HepG2 (cell line): ENCODE results near the gene SH2D3C. TPM values are rescaled to one million over a fixed set of nuclear protein-coding genes. Genes with fewer than 3 reads are reported as not detected.

Experiments used
- ARHGAP35 ChIP-seq: sonication (generic); formaldehyde crosslinking; IDR thresholded peaks from 2 replicates; pipeline ENCODE4 v1.9.0; 2022; ENCODE audit warnings: mild to moderate bottlenecking, inconsistent platforms, moderate library complexity, missing genetic modification reagents, borderline replicate concordance
- HDAC1 ChIP-seq: sonication (generic); formaldehyde crosslinking; IDR thresholded peaks from 2 replicates; pipeline ENCODE4 v1.5.1; 2020; ENCODE audit warnings: mild to moderate bottlenecking, missing genetic modification reagents
- MBNL3 ChIP-seq: fragments of 250-450 bp; sonication (Bioruptor Pico); conservative IDR thresholded peaks from 2 replicates; pipeline ENCODE4 v1.8.0; 2022; ENCODE audit warnings: mild to moderate bottlenecking, inconsistent platforms
- ZFP36L2 ChIP-seq: sonication (generic); formaldehyde crosslinking; IDR thresholded peaks from 2 replicates; pipeline ENCODE4 v1.4.0; 2020; ENCODE audit warnings: missing genetic modification reagents
- ZNF142 ChIP-seq: sonication (generic); formaldehyde crosslinking; IDR thresholded peaks from 2 replicates; pipeline ENCODE4 v1.4.0; 2020; ENCODE audit warnings: missing genetic modification reagents
- ZNF574 ChIP-seq: sonication (generic); formaldehyde crosslinking; IDR thresholded peaks from 2 replicates; pipeline ENCODE4 v1.4.0; 2020; ENCODE audit warnings: missing genetic modification reagents
- ZNF609 ChIP-seq: sonication (generic); formaldehyde crosslinking; IDR thresholded peaks from 2 replicates; pipeline ENCODE4 v1.4.0; 2020; ENCODE audit warnings: mild to moderate bottlenecking, missing genetic modification reagents, borderline replicate concordance
- ZNF672 ChIP-seq: sonication (generic); formaldehyde crosslinking; IDR thresholded peaks from 2 replicates; pipeline ENCODE4 v1.8.1; 2022; ENCODE audit warnings: missing genetic modification reagents
- polyA plus RNA-seq, 8 experiments: library from polyadenylated mRNA; depleted of rRNA in 3 of 8; stranded (reverse) in 7 of 8; unstranded in 1 of 8; fragments of >200 nt; fragmentation: Illumina TruSeq in 4 of 8; extraction: Trizol in 4 of 8; gene quantifications; 2 replicates each; pipeline versions ENCODE4 v1.2.1 to v1.2.3, GENCODE V29; 2011 to 2016; ENCODE audit warnings: low read depth in 4 of 8, missing spikeins in 1 of 8, mixed read lengths in 1 of 8; ENCODE audit not compliant: insufficient read depth in 1 of 8
- total RNA-seq, 5 experiments: library from RNA; depleted of rRNA; stranded (reverse); fragments of >200 nt; fragmentation: Illumina TruSeq; extraction: Trizol; gene quantifications; 2 replicates each; pipeline ENCODE4 v1.2.3, GENCODE V29; 2016; ENCODE audit warnings: low read depth in 1 of 5

SH2D3C gene
- total and polyA plus RNA-seq, 2 of the 13 experiments (the other 11 are each of a cell fraction or from before 2014, with no cell fraction given): not detected

GRCh38 chr9:127767410-127767809 lies 11.1 kb downstream of the SH2D3C start (continued):
- no peak for TF ChIP-seq ZNF142
- TF ChIP-seq ZNF609 (CRISPR knock-in tag): no peak
- no peak for TF ChIP-seq ZNF672 (CRISPR knock-in tag)
- no peak for TF ChIP-seq ZNF574 (CRISPR knock-in tag)
- TF ChIP-seq ZFP36L2 (CRISPR knock-in tag): no peak
- no peak for TF ChIP-seq MBNL3
- no peak for TF ChIP-seq ARHGAP35
- no peak for TF ChIP-seq HDAC1
- TF ChIP-seq, all 625 proteins: peak for 0
